ENCODE measurements around the gene TMEM40.

DNA sequence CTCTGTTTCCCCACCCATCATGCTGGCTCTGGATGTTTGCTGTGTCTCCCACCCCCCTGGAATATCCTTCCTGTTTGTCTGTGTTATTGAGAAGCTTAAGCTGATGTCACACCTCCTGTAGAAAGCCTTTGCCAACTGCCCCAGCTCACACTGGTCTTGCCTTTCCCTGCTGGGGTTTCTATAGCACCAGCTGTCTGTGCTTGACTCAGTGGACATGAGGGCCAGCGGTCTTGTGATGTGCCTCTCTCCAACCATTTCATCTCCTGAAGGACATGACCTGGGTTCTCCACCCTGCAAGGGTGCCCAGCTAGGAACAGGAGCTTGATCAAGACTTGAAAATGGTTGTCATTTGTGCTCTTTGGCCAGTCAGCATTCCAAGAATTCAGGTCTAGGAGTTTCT is 14.7 kb downstream of the TMEM40 start:
- TF ChIP-seq CTCF (IDR thresholded peaks at IDR 0.05) (no peak), POLR2A (IDR thresholded peaks at IDR 0.05) (no peak)
